H9 (cell line): ENCODE data around the gene SNX15. TPM values are rescaled to one million over a fixed set of nuclear protein-coding genes. Genes with fewer than 3 reads are reported as not detected.

Source experiments
- DNase-seq: peaks from one replicate; pipeline ENCODE4 v3.0.0-alpha.2; 2017
- H2AFZ ChIP-seq: one replicate; pipeline ENCODE4 v1.6.1; 2013; ENCODE audit warnings: mild to moderate bottlenecking, low read length, control low read depth, moderate library complexity
- H2AK5ac ChIP-seq: 2 replicates; pipeline ENCODE4 v1.6.1; 2013; ENCODE audit warnings: low read length, control low read depth, mixed read lengths; ENCODE audit not compliant: insufficient read length
- H2BK120ac ChIP-seq: one replicate; pipeline ENCODE4 v1.6.1; 2013; ENCODE audit warnings: low read depth, mild to moderate bottlenecking, low read length, control low read depth, inconsistent platforms; ENCODE audit not compliant: poor library complexity, severe bottlenecking
- H2BK12ac ChIP-seq: 2 replicates; pipeline ENCODE4 v1.6.1; 2013; ENCODE audit warnings: low read length, control low read depth, mixed read lengths, low read depth; ENCODE audit not compliant: insufficient read length
- H2BK15ac ChIP-seq: 2 replicates; pipeline ENCODE4 v1.6.1; 2013; ENCODE audit warnings: low read depth, low read length, control low read depth
- H2BK20ac ChIP-seq: one replicate; pipeline ENCODE4 v1.6.1; 2013; ENCODE audit warnings: low read depth, mild to moderate bottlenecking, low read length, control low read depth, inconsistent platforms; ENCODE audit not compliant: poor library complexity, severe bottlenecking
- H2BK5ac ChIP-seq: 2 replicates; pipeline ENCODE4 v1.6.1; 2013; ENCODE audit warnings: low read length, control low read depth, mixed read lengths; ENCODE audit not compliant: insufficient read length
- H3K14ac ChIP-seq: 2 replicates; pipeline ENCODE4 v1.6.1; 2013; ENCODE audit warnings: low read length, control low read depth; ENCODE audit not compliant: insufficient read depth
- H3K18ac ChIP-seq: 2 replicates; pipeline ENCODE4 v1.6.1; 2013; ENCODE audit warnings: low read depth, mild to moderate bottlenecking, mixed read lengths, low read length, control low read depth; ENCODE audit not compliant: insufficient read length
- H3K23ac ChIP-seq: 2 replicates; pipeline ENCODE4 v1.6.1; 2013; ENCODE audit warnings: low read length, control low read depth, mixed read lengths, low read depth; ENCODE audit not compliant: insufficient read length
- H3K23me2 ChIP-seq: 2 replicates; pipeline ENCODE4 v1.6.1; 2013; ENCODE audit warnings: low read depth, mild to moderate bottlenecking, mixed read lengths, low read length, control low read depth; ENCODE audit not compliant: insufficient read length, poor library complexity, severe bottlenecking
- H3K27ac ChIP-seq: 2 replicates; pipeline ENCODE4 v1.5.1; 2013; ENCODE audit warnings: low read length, control low read depth, mixed read lengths, low read depth; ENCODE audit not compliant: insufficient read length
- H3K27me3 ChIP-seq: 2 replicates; pipeline ENCODE4 v1.6.1; 2013; ENCODE audit warnings: low read length, control low read depth, inconsistent platforms; ENCODE audit not compliant: insufficient read depth
- H3K4ac ChIP-seq: 2 replicates; pipeline ENCODE4 v1.6.1; 2013; ENCODE audit warnings: low read depth, mild to moderate bottlenecking, control low read depth, inconsistent platforms, low read length, moderate library complexity
- H3K4me1 ChIP-seq: 2 replicates; pipeline ENCODE4 v1.6.1; 2013; ENCODE audit warnings: low read length, control low read depth, inconsistent platforms; ENCODE audit not compliant: insufficient read depth
- H3K4me2 ChIP-seq: 2 replicates; pipeline ENCODE4 v1.6.1; 2013; ENCODE audit warnings: low read length, control low read depth, mixed read lengths; ENCODE audit not compliant: insufficient read length, insufficient read depth
- H3K56ac ChIP-seq: 2 replicates; pipeline ENCODE4 v1.6.1; 2013; ENCODE audit warnings: low read depth, mild to moderate bottlenecking, mixed read lengths, low read length, control low read depth; ENCODE audit not compliant: insufficient read length
- H3K79me1 ChIP-seq: 2 replicates; pipeline ENCODE4 v1.6.1; 2013; ENCODE audit warnings: low read depth, mild to moderate bottlenecking, moderate library complexity, low read length, control low read depth, inconsistent platforms; ENCODE audit not compliant: insufficient read depth, poor library complexity, severe bottlenecking
- H3K79me2 ChIP-seq: 2 replicates; pipeline ENCODE4 v1.6.1; 2013; ENCODE audit warnings: low read length, control low read depth, inconsistent platforms; ENCODE audit not compliant: insufficient read depth
- H3K9ac ChIP-seq: 2 replicates; pipeline ENCODE4 v1.6.1; 2013; ENCODE audit warnings: low read length, control low read depth, mixed read lengths; ENCODE audit not compliant: insufficient read length; ENCODE audit errors: extremely low read depth
- H3K9me3 ChIP-seq: one replicate; pipeline ENCODE4 v1.6.1; 2013; ENCODE audit warnings: low read depth, low read length, inconsistent platforms; ENCODE audit not compliant: control insufficient read depth
- H3T11ph ChIP-seq: one replicate; pipeline ENCODE4 v1.6.1; 2013; ENCODE audit warnings: mild to moderate bottlenecking, low read length, control low read depth, inconsistent platforms
- H4K20me1 ChIP-seq: one replicate; pipeline ENCODE4 v1.6.1; 2013; ENCODE audit not compliant: control insufficient read depth, insufficient read length, insufficient read depth
- H4K5ac ChIP-seq: 2 replicates; pipeline ENCODE4 v1.6.1; 2013; ENCODE audit warnings: low read depth, mild to moderate bottlenecking, mixed read lengths, low read length, control low read depth; ENCODE audit not compliant: insufficient read length
- H4K8ac ChIP-seq: replicated peaks from 2 replicates; pipeline ENCODE4 v1.6.1; 2013; ENCODE audit warnings: low read length, control low read depth, mixed read lengths, low read depth; ENCODE audit not compliant: insufficient read length
- H4K91ac ChIP-seq: 2 replicates; pipeline ENCODE4 v1.6.1; 2013; ENCODE audit warnings: low read depth, mild to moderate bottlenecking, moderate library complexity, mixed read lengths, low read length, control low read depth; ENCODE audit not compliant: insufficient read length
- H3K27ac Mint-ChIP-seq, 3 experiments: 2 replicates in 2 of 3; 3 replicates in 1 of 3; pipeline ENCODE4 v1.8.0; 2020 to 2021; ENCODE audit warnings: mixed read lengths in 3 of 3, mild to moderate bottlenecking in 1 of 3, moderate library complexity in 1 of 3
- H3K27me3 Mint-ChIP-seq: 2 replicates; pipeline ENCODE4 v1.8.0; 2021; ENCODE audit warnings: low read depth, mild to moderate bottlenecking, moderate library complexity, mixed read lengths
- H3K36me3 Mint-ChIP-seq, 3 experiments: 2 replicates in 2 of 3; 3 replicates in 1 of 3; pipeline ENCODE4 v1.8.0; 2020 to 2021; ENCODE audit warnings: low read depth in 3 of 3, mixed read lengths in 3 of 3; ENCODE audit not compliant: insufficient read depth in 1 of 3
- H3K4me1 Mint-ChIP-seq, 2 experiments: 2 replicates each; pipeline ENCODE4 v1.8.0; 2020; ENCODE audit warnings: mixed read lengths in 2 of 2
- H3K4me3 Mint-ChIP-seq, 2 experiments: 2 replicates in 1 of 2; 3 replicates in 1 of 2; pipeline ENCODE4 v1.8.0; 2020 to 2021; ENCODE audit warnings: mild to moderate bottlenecking in 2 of 2, mixed read lengths in 2 of 2, moderate library complexity in 1 of 2
- H3K9me3 Mint-ChIP-seq, 2 experiments: 2 replicates in 1 of 2; 3 replicates in 1 of 2; pipeline ENCODE4 v1.8.0; 2020; ENCODE audit warnings: mild to moderate bottlenecking in 2 of 2, mixed read lengths in 2 of 2, moderate library complexity in 1 of 2
- CTCF ChIP-seq: fragments of 200-600 bp; sonication (generic); conservative IDR thresholded peaks from 3 replicates; pipeline ENCODE4 v1.8.0; 2021; ENCODE audit warnings: antibody characterized with exemption, mild to moderate bottlenecking
- WGBS: extraction: QIAGEN DNeasy Blood & Tissue Kit; methylation state at CpG from one replicate; pipeline ENCODE4 v1.1.7; 2013; ENCODE audit warnings: missing lambda C conversion rate, low lambda C conversion rate, mixed read lengths; ENCODE audit not compliant: insufficient read length; ENCODE audit errors: extremely low coverage; 5-methylcytosine and 5-hydroxymethylcytosine counted together
- microRNA-seq: library from miRNA; unstranded; fragments of <30 nt; microRNA quantifications from one replicate; pipeline ENCODE4, GENCODE V29; 2020; ENCODE audit warnings: borderline microRNAs expressed
- total RNA-seq: library from RNA; stranded (reverse); gene quantifications from 2 replicates; pipeline ENCODE4 v1.2.1, GENCODE V29; 2021

SNX15 gene
- total RNA-seq, 1 experiment from 2014 or later, result 24.3 TPM

- H3T11ph ChIP-seq, result no peak overlapping the region
- peaks cover 4 to 39% (median 37%) of the 10 kb centered on the region in 3 experiments for H3K36me3 Mint-ChIP-seq
These were observed 62.4 kb downstream of the SNX15 start for GRCh38 chr11:65089621-65090020.

More at GRCh38 chr11:65089621-65090020, 62.4 kb downstream of the SNX15 start:
- Histone ChIP-seq H4K8ac (no peak overlapping the region), H2BK20ac (no peak overlapping the region), H2BK5ac (no peak overlapping the region), H3K79me1 (no peaks in the 10 kb centered on the region), H2BK120ac (no peak overlapping the region), H4K5ac (no peak overlapping the region), H2AK5ac (no peak overlapping the region), H3K27ac (no peak overlapping the region), H3K27me3 (no peaks in the 10 kb centered on the region), H3K9ac (no peak overlapping the region), H3K9me3 (no peaks in the 10 kb centered on the region), H3K23me2 (peaks cover 3% of the 10 kb centered on the region), H3K79me2 (no peaks in the 10 kb centered on the region), H3K23ac (no peak overlapping the region), H4K20me1 (peaks cover 3% of the 10 kb centered on the region), H4K91ac (no peak overlapping the region), H2BK12ac (no peak overlapping the region), H2BK15ac (no peak overlapping the region), H3K18ac (no peak overlapping the region), H3K4me1 (no peaks in the 10 kb centered on the region), H3K56ac (no peak overlapping the region), H3K4me2 (no peak overlapping the region), H3K4ac (no peak overlapping the region), H3K14ac (no peak overlapping the region), H2AFZ (no peak overlapping the region)
- H3K4me1 Mint-ChIP-seq, result peaks cover 5 to 7% of the 10 kb centered on the region in 2 experiments; a peak in 3 of 4 replicates
- no peaks in the 10 kb centered on the region for H3K9me3 Mint-ChIP-seq
- H3K27me3 Mint-ChIP-seq, result no peaks in the 10 kb centered on the region
- WGBS, result no CpG with 5 or more reads among the region's 4 CpGs
- no peak for DNase-seq
- H3K4me3 Mint-ChIP-seq, result no peak overlapping the region
- no peak overlapping the region for H3K27ac Mint-ChIP-seq
- TF ChIP-seq CTCF, result no peak

Small RNAs within 50 kb of the gene (microRNA-seq; reads per million reads assigned to microRNA genes)
- gene MIR6879, result not detected

Other genes starting within 250 kb of the SNX15 start
- 514 and 528 TPM in 2 replicates for gene SF1, start 248.9 kb upstream of the SNX15 start, total RNA-seq
- 21.6 and 24.7 TPM in 2 replicates for gene MAP4K2, start 224.2 kb upstream of the SNX15 start, total RNA-seq
- 49.9 and 50.0 TPM in 2 replicates for gene MEN1, start 216.9 kb upstream of the SNX15 start, total RNA-seq
- 24.2 and 24.9 TPM in 2 replicates for gene CDC42BPG, start 182.8 kb upstream of the SNX15 start, total RNA-seq
- 29.1 and 31.0 TPM in 2 replicates for gene EHD1, start 148.8 kb upstream of the SNX15 start, total RNA-seq
- 21.3 and 22.1 TPM in 2 replicates for gene ATG2A, start 110.2 kb upstream of the SNX15 start, total RNA-seq
- gene PPP2R5B, start 102.8 kb upstream of the SNX15 start, total RNA-seq, result 5.0 and 6.3 TPM in 2 replicates
- gene GPHA2, start 91.5 kb upstream of the SNX15 start, total RNA-seq, result 1.3 and 2.1 TPM in 2 replicates
- gene MAJIN, start 55.3 kb upstream of the SNX15 start, total RNA-seq, result not detected in 2 replicates
- 0.72 and 1.0 TPM in 2 replicates for gene BATF2, start 30.5 kb upstream of the SNX15 start, total RNA-seq
- 200 and 203 TPM in 2 replicates for gene ARL2, start 13.3 kb upstream of the SNX15 start, total RNA-seq
- 20.7 and 21.9 TPM in 2 replicates for gene SAC3D1, start 13.8 kb downstream of the SNX15 start, total RNA-seq
- 1.0 and 1.2 TPM in 2 replicates for gene NAALADL1, start 31.1 kb downstream of the SNX15 start, total RNA-seq
- 93.9 and 94.8 TPM in 2 replicates for gene CDCA5, start 56.6 kb downstream of the SNX15 start, total RNA-seq
- 24.2 and 26.7 TPM in 2 replicates for gene ZFPL1, start 56.8 kb downstream of the SNX15 start, total RNA-seq
- 94.7 and 98.5 TPM in 2 replicates for gene VPS51, start 68.8 kb downstream of the SNX15 start, total RNA-seq
- gene TM7SF2, start 84.4 kb downstream of the SNX15 start, total RNA-seq, result 74.8 and 76.1 TPM in 2 replicates
- 18.3 and 19.0 TPM in 2 replicates for gene ZNHIT2, start 90.3 kb downstream of the SNX15 start, total RNA-seq
- 898 and 954 TPM in 2 replicates for gene FAU, start 94.7 kb downstream of the SNX15 start, total RNA-seq
- gene MRPL49, start 94.9 kb downstream of the SNX15 start, total RNA-seq, result 66.7 and 73.4 TPM in 2 replicates
- 31.3 and 31.6 TPM in 2 replicates for gene SYVN1, start 107.1 kb downstream of the SNX15 start, total RNA-seq
- gene SPDYC, start 142.8 kb downstream of the SNX15 start, total RNA-seq, result 0.44 and 0.61 TPM in 2 replicates
- gene CAPN1, start 154.5 kb downstream of the SNX15 start, total RNA-seq, result 175 and 178 TPM in 2 replicates
- gene POLA2, start 234.5 kb downstream of the SNX15 start, total RNA-seq, result 37.7 and 41.5 TPM in 2 replicates